Forelimb muscle (tissue), 1 donor: Measurements from ENCODE around the gene FRMD4A. TPM values are rescaled to one million over a fixed set of nuclear protein-coding genes. Genes with fewer than 3 reads are reported as not detected.
"Not testable (repeated sequence)": the region's sequence is repeated elsewhere in the genome, so short reads cannot be mapped to it uniquely, and the experiment has no call there.

ENCODE experiments used
- DNase-seq: peaks from one replicate; pipeline ENCODE4 v3.0.0-alpha.2; 2013; ENCODE audit warnings: low read depth
- polyA plus RNA-seq: library from polyadenylated mRNA; unstranded; fragments of 120-200 nt; gene quantifications from one replicate; pipeline ENCODE4 v1.2.1, GENCODE V29; 2013; ENCODE audit not compliant: insufficient read length

FRMD4A gene
- polyA plus RNA-seq, 1 donor = 36.3 TPM

DNA sequence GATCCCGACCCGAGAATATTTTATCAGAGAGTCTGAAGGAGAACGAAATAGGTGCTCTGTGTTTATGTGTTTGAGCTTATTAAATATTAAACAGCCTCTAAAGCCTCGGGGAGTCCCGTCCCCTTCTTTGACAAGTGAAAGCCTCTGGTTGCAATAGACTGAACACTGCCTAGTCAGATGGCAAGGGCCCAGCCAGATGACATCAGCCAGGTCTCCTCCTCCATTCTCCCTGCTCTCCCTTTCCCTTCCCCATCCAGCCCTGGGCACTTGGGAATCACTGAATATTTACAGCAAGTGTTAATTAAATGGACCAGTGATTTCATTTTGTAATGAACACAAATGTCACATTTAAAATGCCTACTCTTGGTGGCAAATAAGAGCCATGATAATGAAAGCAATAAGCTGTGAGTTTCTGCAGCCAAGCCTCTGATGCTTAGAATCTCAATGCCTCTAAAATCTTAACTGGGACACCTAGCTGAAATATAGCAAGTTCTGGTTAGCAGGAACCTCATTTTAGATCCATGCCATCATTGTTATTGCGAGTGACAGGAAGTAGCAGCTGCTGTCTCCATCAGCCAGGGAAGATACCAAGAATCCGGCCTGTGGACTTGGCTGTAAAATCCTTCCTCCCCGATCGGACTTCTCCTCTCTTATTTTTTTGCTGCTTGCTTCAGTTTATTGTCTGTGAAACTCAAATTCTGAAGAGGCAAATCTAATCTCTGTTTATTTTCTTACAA lies 541.8 kb downstream of the FRMD4A start:
- DNase-seq = no peak

GRCh38 chr10:13788320-13788600 lies 542.5 kb downstream of the FRMD4A start:
- DNase-seq = no peak

DNA sequence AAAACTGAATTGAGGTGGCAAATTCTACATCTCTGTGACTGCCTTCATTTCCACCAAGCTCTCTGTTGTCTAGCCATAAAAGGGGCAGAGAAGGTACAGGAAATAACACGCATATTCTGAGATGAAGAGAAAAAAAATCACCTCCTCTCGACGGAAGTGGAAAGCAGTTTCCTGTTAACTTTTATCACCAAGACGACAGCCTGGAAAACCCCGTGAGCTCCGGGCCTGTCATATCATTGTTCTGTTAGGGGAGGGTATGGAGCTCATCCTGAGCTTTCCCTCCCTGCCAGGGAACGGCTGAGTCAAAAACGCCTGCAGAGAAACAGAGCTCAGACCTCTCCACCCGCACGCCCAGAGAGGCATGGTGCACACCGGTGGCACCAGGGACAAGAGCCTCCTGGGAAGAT lies 543.7 kb downstream of the FRMD4A start:
- no peak for DNase-seq

DNA sequence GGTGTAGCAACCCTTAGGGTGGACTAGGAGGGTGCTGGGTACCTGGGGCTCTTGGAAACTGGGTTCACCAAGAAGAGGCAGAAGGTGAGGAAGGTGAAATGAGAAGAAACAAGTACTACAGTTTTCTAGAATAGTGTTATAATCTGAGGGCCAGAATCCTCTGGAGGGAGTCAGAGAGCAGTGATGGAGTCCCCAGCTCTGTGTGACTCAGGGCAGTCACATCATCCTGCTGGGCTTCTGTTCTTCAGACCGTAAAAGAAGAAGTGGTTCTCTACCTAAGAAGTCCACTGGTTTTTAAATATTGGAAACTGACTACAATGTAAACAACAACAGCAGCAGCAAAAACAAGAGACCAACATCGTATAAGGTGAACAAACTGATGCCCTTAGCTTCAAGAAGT lies 546.7 kb downstream of the FRMD4A start:
- DNase-seq = no peak

DNA sequence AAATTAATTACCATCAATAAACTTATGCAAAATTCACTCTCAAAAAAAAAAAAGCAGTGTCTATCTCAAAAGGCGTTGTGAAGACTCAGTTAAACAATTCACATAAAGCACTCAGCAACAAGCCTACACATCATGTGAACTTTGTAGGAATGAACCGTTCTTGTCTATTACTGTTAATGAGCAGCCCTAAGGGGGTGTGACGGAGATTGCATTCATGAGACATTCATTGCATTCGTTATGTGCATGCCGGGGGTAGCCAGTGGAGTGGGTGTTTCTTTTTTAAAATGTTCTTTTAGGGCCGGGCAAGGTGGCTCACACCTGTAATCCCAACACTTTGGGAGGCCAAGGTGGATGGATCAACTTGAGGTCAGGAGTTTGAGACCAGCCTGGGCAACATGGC lies 551.0 kb downstream of the FRMD4A start:
- no peak for DNase-seq

DNA sequence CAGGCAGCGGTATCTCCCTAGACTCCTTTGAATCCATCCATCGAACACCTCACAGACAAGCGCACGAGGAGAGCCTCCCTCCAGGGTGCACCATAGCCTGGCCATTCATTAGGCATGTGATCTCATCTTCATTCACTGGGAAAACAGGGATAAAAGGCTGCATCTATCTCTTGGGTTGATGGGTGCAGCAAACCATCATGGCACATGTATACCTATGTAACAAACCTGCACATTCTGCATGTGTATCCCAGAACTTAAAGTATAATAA lies 552.1 kb downstream of the FRMD4A start:
- DNase-seq = not testable (repeated sequence)

GRCh38 chr10:13776861-13777311 lies 553.8 kb downstream of the FRMD4A start:
- DNase-seq = no peak

- no peak for DNase-seq
Observed at GRCh38 chr10:13775786-13776775, 554.6 kb downstream of the FRMD4A start.

GRCh38 chr10:13774303-13774893 lies 556.3 kb downstream of the FRMD4A start:
- DNase-seq = no peak

GRCh38 chr10:13773496-13774170 lies 557.1 kb downstream of the FRMD4A start:
- no peak for DNase-seq

GRCh38 chr10:13773043-13773442 lies 557.7 kb downstream of the FRMD4A start:
- DNase-seq = no peak

DNA sequence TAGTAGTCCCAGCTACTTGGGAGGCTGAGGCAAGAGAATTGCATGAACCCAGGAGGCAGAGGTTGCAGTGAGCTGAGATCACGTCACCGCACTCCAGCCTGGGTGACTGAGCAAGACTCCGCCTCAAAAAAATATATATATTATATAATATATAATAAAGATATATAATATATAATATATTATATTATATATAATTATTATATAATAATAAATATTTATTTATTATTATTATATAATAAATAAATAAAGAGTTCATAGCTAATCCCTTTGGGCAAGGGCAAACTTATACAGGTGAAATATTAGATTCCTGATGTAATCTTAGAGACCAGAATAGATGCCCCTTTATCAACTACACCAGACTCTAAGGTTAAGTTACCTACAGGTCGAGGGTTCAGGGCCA lies 558.7 kb downstream of the FRMD4A start:
- no peak for DNase-seq

DNA sequence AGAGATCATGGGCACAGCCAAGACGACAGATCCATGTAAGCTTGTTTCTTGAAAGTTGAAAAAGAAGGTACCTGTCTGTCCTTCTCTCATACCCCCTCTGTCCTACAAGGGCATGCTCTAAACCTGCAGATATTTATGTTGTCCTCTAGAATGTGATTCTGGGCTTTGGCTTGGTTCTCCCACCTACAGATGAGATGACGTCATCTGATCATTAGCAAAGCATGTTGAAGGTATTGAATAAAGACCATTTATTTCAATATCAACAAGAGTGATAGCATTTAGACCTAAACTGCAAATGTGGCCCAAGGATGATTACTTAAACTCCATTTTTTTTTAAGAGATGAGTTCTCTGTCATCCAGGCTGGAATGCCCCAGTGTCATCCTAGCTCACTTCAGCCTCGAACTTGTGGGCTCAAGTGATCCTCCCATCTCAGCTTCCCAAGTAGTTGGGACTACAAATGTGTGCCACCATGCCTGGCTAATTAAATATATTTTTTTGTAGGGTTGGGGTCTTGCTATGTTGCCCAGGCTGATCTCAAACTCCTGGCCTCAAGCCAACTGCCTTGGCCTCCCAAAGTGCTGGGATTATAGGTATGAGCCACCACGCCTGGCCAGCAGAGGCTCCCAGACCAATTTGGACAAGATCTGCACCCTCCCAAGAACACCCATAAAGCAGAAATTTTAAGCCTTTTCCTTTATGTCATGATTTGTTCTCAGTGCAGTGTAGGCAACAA lies 559.8 kb downstream of the FRMD4A start:
- no peak for DNase-seq

DNA sequence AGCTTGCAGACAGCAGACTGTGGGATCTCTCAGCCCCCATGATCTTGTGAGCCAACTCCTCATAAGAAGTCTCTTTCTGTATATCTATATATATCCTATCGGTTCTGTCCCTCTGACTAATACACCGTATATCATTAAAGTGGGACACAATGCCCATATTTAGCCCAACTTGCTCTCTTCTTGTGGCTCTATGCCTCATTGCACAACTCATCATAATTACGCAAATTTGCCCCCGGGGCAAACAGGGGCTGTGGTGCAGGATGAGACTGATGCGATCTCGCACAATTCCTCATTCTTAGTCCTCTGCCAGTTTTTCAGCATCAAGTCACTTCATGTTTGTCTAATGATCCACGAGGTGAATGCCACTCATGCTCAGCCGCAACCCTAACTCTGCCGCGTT lies 560.8 kb downstream of the FRMD4A start:
- no peak for DNase-seq

- DNase-seq = no peak
Observed at GRCh38 chr10:13767676-13768178, 563.0 kb downstream of the FRMD4A start.

- DNase-seq = not testable (repeated sequence)
Observed at GRCh38 chr10:13767148-13767547, 563.6 kb downstream of the FRMD4A start.

GRCh38 chr10:13765641-13766341 lies 564.9 kb downstream of the FRMD4A start:
- no peak for DNase-seq

DNA sequence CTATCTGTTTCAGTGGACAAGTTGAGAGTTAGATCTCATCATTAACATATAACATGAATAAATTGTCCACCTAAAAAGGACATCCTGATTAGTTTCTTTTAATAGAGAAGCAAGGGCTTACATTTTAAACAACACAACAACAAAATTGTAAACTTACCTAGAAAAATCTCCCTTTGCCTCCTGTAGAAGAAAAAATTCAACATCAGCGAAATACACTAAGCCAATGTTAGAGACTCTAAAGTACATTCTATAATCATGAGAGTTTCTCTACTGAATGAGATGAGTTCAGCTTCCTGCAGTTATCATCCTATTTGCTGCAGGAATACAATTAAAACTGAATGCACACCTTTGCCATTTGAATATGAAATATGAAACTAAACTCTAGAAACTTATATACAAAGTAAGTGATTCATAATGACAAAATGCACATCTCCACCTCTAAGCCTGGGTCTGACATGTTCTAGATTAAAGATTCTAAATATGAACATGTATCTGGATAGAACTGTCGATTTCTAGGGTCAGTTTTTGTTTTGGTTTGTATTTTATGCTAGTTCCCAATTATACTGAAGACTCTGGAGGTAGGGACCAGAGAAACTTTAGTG lies 569.1 kb downstream of the FRMD4A start:
- no peak for DNase-seq

DNA sequence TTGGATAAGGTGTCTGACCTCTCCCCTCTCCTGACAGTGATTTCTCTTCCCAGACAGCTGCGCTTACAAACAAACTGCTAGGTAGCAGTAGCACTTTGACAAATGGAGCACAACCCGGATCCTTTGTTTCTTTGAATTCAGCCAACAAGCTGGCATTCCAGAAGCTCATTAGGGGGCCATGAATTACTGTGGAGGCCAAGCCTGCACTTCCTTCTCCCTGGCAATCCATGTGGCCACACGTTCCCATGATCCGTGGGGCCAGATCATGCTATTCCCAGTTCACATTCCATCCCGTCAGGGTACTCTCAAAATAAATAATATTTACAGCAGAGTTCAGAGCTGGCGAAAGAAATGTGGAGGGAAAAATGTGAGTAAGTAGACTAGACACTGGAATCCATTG lies 571.6 kb downstream of the FRMD4A start:
- no peak for DNase-seq

DNA sequence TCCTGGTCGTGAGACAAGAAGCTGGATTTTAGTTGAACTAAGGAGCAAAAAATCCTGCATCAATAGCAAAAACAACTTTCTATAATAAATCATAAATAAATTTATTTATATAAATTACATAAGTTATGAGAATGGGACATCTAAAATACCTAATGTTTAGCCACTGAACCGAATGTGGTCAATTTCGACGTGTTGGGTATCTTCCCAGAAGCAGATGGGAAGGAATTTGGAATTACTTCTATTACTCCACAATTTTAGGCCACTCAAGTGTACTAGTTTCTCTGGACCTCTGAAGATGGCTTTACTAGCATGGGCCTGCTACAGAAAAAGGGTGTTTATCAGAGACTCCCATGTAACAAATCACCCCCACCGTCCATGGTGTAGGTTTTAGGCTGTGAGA lies 572.0 kb downstream of the FRMD4A start:
- no peak for DNase-seq
